HG02981 (cell line): Measurements from ENCODE around the gene IRGC.

Experiments used
- ATAC-seq: cut with Tn5 transposase; IDR thresholded peaks from one replicate; pipeline ENCODE4 v1.9.1; 2021; ENCODE audit warnings: mild to moderate bottlenecking, moderate library complexity; ENCODE audit not compliant: unreplicated experiment

The IRGC gene

DNA sequence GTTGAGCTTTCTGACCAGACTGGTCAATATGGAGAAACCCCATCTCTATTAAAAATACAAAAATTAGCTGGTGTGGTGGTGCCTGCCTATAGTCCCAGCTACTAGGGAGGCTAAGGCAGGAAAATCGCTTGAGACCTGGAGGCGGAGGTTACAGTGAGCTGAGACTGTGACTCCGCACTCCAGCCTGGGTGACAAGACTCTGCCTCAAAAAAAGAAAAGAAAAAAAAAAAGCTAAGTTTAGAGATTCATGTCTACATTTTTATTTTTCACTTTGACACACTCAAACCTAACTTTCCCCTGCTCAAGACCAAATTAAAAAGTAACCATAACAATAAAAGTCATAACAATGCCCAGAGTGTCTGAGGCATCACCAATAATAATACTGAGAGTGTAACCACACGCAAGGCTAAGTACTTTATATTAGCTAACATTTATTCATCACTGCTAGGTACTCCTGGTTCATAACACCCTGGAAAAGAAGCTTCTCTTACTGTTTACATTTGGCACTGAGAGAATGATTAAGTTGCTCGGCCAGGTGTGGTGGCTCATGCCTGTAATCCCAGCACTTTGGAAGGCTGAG, 5.7 kb downstream of the IRGC start:
- ATAC-seq = no peak

DNA sequence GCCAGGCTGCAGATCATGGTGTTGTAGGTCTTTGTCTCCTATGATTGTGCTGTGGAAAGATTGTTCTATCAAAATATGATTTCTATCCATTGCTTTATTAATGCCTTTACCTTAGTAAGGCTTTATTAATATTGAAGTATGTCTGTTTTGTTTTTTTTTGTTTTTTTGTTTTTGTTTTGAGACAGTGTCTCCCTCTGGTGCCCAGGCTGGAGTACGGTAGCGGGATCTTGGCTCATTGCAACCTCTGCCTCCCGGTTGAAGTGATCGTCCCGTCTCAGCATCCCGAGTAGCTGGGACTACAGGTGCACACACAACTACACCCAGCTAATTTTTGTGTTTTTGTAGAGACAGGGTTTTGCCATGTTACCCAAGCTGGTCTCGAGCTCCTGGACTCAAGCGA, 7.7 kb downstream of the IRGC start:
- ATAC-seq = no peak

DNA sequence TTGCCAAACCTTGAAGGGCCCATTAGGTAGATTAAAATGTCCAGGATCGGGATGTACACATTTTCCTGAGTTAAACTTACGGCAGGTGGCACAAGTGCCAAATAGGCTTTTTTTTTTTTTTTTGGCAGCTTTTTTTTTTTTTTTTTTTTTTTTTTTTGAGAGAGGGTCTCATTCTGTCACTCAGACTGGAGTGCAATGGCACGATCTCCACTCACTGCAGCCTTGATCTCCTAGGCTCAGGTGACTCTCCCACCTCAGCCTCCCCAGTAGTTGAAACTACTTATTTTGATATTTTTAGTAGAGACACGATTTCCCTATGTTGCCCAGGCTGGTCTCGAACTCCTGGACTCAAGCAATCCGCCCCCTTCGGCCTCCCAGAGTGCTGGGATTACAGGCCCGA, 9.0 kb downstream of the IRGC start:
- ATAC-seq = no peak

DNA sequence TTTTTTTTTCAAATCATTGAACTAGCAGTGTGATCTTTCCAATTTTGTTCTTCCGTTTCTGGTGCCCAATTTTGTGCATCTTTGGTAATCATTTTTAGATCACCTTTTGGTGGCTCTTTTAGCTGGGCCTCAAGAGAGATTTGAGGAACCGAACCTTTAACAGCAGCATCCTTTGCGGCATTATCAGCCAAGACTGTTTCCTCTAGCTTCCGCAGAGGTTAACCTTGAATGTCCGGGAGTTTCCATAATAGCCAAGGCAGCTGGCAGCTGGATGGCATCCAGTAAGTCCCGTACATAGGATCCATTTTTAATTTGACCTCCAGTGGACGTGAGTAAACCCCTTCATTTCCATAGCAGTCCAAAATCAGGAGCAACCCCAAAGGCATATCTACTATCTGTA, 9.6 kb downstream of the IRGC start:
- no peak for ATAC-seq

DNA sequence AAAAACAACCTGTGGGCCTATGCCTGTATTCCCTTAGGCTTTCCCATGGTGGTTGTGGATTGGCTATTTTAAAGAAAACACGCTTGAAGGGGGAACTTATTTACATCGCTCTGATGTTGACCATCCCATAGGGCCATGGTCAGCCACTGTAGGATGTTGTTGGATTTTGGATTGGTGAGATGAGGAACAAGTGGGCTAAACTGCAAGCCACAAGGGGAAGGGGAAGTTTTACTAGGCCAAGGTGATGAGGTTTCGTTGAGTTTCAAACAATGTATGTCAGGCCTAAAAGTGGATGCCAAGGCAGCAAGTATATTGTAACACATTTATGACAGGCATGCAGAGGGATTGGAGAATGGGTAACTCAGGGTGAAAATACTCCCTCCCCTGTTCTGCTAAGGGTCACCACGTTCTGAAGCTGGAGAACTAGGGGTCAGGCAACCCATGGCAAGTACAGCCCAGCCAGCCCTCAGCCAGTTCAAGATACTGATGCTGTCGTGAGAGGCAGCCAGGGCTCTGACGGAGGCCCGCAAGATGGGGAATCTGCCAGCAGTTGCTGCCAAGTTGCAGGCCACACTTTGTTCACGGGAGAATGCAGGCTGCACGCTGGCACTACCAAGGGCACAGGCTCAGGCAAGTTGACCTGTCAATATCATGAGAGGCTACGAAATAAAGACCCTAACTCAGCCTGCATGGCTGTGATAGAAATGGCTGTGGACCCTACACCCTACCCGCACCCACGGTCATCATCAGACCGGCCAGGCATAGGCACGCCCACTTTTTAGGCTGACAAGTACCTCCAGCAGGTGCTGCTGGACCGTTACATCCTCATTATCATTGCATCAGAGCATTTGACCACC, 11.1 kb downstream of the IRGC start:
- no peak for ATAC-seq

DNA sequence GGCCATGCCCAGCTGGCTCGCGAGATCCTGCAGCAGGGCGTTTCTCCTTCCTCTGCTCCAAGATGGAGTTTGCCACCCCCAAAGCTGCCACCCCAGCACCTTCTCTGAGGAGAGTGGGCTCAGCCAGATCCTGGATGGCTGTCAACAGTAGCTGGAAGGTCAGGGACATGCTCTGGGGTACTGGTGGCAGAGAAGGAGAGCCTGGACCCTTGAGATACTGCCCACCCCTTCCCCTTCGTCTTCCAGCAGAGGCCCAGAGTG, 11.6 kb downstream of the IRGC start:
- no peak for ATAC-seq

DNA sequence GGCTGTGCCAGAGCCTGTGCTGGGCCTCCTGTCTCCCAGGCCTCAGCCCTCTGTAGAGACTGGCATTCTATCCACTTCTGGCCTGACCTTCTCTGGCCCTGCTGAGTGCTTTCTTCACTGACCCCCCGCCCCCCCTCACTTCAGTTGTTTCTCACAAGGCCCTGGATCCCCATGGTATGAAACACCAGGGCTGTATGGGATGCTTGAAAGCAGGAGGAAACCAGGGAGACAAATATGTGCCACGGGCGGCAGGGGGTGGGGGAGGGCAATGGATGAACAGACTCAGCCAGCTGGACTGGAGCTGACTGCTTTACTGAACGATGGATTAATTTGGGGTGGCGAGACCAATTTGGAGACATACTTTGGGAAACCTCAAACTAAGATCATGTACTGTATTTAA, 14.0 kb downstream of the IRGC start:
- ATAC-seq = no peak

DNA sequence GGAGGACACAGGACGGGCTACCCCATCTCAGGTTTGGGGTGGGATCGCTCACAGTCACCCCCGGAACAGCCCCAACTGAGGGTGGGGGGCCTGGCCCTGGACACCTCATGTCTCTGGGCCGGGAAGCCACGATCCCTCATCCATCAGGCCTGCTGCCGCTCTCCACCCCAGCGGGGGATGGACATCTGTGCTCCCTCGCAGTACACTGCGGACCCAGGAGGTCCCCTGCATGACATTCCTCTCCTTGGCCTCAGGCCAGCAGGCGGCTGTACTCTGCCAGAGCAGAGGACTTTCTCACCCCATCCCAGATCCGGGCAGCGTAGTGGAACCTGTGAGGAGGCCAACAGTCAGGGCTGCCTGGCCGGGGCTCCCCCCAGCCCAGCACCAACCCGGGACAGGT, 15.5 kb downstream of the IRGC start:
- ATAC-seq = no peak

DNA sequence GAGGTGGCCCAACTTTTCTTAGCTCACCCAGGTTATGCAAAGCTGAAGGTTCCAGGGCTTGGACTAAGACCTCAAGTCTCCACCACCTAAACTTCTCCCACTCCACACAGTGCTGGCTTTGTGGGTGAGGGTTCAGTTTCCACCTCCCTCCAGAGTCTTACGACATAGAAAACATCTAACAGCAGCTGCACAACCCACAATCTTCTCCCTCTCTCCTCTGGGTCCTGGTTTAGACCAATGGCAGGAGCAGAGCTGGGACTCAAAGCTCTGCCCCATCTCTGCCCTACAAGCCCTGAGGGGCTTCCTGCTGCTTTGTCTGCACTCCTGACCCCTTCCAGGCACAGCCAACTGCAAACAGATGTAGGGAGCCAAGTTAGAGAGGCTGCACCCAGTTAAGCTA, 16.0 kb downstream of the IRGC start:
- ATAC-seq = no peak

DNA sequence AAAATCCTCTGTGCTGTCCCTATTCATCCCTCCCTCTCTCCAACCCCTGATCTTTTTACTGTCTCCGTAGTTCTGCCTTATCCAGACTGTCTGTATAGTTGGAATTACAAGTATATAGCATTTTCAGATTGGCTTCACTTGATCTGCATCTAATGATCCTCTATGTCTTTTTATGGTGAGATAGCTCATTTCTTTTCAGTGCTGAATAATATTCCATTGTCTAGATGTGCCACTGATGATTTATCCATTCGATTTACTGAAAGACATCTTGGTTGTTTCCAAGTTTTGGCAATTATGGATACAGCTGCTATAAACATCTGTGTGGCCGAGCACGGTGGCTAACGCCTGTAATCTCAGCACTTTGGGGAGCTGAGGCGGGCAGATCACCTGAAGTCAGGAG, 19.1 kb downstream of the IRGC start:
- ATAC-seq = no peak

DNA sequence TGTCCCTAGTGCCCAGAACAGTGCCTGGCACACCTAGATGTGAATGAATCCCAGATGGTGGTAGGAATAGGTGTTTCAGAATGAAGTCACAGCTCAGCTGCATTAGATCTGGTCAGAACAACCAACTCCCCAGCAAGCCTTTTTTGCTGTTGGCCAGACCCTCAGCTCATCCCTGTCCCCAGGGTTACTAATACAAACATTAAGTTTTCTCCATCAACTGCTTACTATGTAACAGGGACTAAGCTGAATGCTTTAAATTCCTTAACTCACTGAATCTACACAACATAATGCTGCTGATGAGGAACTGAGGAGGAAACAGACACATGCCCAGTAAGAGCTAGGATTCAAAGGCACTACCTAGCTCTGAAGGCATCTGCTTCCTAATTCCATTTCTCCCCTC, 20.1 kb downstream of the IRGC start:
- no peak for ATAC-seq

DNA sequence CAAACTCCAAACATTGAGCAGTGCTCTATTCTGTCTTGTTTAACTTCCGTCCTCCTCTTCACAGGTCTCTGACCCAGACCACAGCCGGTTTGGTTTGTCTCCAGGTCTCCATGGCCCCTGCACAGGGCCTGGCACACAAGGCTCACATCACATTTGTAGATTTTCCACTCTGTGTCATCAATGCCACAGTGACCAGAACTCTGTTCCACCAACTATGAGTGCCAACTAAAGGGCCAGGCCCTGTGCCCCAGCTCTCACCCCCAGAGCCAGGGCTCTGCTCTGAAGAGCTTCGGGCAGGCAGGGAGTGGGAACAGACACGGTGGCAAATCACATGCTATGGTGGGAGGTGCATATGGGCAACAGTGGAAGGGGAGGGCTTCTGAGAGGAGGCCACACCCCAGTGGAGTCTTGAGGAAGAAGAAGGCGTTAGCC, 22.9 kb downstream of the IRGC start:
- ATAC-seq = no peak

DNA sequence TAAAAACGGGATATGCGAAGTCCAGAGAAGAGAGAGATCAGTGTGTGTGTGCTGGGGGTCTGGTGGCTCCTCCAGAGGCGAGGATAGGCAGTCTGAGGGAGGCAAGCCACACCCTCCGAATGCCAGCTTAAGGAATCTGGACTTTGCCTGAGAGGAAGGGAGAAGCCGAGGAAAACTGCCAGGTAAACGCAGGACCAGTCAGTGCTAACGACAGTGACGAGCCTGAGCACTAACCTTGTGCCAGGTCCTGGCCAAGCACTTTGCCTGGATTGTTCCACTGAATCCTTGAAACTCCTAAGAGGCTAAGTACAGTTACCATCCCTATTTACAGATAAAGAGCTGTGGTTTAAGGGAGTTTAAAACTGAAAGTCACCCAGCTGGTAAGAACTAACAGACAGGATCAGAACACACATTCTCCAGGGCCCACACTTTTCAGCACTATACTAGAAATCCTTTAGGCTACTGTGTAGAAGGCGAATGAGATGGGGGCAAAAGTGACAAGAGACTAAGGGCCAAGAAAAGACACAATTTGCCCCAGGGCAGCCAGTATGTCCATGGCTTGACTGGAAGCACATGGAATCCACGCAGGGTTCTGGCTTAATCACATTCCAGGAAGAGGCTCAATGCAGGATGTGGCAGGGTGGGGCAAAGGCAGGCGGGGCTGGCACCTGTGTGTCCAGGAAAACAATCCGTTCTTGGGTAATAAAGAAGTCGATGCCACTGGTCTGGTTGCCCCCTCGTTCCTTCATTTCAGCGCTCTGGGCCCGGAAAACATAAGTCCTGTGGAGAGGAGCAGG, 23.8 kb downstream of the IRGC start:
- ATAC-seq = no peak

DNA sequence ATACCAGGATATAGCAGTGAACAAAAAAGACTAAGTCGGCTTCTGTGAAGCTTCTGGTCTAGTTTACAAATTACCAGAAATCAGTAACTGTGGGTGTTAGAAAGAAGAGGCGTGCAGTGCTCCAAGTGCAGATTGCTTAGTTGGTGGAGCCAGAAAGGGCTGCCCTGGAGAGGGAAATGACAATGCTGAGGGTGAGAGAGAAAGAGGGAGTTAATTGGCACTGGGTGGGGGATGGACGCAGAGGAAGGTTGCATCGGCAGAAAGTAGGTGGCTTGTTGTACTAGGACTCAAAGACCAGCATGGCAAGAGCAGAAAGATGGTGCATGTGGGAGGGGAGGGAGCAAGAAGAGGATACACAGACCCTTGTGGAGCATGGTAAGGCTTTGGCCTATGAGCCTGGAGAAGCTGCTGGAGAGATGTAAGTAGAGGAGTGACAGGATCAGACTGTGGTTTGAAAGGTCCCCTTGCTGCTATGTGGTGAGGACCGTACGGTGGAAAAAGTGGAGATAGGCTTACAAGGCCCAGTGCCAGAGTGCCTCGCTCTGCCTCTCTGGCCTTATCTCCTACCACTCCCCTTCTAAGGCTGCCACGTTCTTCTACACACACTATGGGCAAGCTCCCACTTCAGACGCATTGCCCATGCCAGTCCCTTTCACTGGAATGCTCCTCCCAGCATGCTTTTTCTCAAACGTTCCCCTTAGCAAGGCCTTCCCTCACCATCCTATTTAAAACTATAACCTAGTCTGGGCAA, 25.4 kb downstream of the IRGC start:
- no peak for ATAC-seq

DNA sequence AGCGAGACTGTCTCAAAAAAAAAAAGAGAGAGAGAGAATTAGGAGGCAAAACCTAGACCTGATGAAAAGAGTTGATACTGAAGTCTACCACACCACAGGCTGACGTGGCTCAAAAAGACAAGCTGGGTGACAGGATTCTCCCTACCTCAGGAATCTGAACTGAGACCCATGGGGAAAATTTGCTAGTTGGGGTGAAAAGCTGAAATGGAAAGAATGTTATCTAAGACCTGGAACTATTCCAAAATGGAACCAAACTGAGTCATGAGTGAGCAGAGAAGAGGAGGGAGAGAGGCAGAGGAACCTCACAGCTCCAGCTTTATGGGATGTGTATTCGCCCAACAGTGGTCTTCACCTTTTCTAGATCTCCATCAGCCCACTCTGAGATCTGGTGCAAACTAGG, 27.2 kb downstream of the IRGC start:
- ATAC-seq = no peak

DNA sequence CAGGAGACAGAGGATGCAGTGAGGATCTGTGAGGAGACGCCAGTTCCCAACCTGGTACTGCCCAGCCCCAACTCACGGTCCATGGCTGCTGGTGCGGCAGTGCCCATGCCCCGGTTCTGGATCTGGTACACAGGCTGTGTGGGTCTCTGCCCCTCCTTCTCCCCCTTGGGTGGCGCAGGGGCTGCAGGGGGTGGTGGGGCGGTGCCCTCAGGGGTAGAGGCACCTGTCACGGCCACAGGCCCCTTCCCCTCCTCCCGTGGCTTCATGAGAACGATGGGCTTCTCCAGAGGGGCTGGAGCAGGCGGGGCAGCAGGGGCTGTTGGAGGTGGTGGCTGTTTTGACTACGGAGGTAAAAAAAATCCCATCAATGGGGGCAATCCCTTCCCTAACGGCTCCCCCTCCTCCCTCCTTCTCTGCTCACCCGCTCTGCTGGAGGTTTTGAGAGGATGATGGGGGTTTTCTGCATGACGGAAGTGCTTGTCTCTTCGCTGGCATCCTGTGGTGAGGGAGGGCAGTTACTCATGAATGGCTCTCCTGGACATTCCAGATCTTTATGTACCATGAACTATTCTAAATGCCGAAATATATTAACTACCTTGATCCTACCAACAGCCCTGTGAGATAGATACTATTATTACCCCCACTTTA, 31.8 kb downstream of the IRGC start:
- ATAC-seq = no peak

DNA sequence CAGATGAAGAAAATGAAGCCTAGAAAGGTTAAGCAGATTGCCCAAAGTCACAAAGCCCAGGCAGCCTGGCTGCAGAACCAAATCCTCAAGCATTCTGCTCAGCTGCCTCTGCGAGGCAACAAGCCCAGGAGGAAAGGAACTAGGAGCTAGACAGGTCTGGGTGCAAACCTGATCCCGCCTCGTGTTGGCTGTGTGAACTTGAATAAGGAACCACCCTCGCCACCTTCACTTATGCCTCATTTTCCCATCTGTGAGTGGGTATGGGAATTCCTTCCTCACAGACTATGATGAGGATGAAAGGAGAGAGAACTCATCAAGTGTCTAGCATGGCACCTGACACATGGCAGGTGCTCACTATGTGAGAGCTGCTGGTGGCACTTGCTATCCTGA, 32.3 kb downstream of the IRGC start:
- ATAC-seq = no peak

DNA sequence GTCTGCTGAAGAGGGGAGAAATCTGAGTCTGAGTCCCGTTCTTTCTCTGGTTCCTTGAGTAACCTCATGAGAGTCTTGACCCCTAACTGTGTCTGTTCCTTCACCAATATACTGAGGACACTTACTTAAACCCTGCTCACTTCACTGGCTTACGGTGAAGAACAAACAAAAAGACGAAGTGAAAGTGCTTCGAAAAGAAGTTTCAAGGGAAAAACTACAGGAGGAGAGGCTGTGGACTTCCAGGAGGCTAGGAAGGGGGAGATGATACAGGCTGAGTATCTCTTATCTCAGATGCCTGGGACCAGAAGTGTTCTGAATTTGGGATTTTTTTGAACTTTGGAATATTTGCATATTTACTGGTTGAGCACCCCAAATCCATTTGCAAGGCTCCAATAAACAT, 32.8 kb downstream of the IRGC start:
- ATAC-seq = no peak

DNA sequence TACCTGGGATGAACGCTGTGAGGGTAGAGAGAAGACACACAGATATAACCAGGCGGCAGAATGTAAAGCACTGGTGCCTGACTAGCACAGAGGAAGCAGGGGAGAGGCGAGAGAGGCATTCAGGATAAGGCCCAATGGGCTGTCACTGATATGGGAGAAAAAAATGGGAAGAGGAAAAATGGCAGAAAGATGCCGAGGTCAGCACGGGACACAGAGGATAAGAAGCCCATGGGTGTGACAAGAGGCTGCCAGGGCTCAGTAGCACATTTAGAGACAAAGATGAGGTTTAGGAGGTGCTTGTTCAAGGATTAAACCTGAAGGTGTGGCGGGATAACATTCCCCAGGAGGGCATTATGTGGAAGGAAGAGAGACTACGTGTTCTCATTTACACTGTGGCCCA, 33.3 kb downstream of the IRGC start:
- ATAC-seq = no peak

DNA sequence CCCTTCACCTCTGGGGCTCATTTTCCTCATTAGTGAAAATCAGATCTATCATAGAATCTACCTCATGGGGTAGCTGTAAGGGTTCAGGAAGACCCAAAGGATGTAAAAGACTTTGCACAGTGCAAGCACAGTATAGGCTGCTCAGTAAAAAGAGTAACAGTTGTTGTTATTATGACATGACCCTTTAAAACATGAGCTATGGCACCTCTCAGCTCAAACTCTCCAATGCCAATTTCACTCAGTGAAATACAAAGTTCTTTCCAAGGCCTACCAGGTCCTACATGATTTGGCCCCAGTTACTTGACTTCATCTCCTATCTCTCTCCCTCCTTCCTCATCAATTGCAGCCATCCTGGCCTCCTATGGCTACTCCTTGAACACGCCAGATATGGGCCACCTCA, 34.0 kb downstream of the IRGC start:
- ATAC-seq = no peak
